Measurements from ENCODE around the gene AGPAT2.

- TF ChIP-seq CTCF (IDR thresholded peaks at IDR 0.05) = no peak
- no peak for TF ChIP-seq ZFX (IDR thresholded peaks at IDR 0.05; ENCODE audit: borderline replicate concordance)
Observed at GRCh38 chr9:136710543-136710942, 23.3 kb upstream of the AGPAT2 start.

Measured in 22Rv1 (cell line).